GM19238 (cell line): ENCODE results near the gene FBXW4.
"Not testable (repeated sequence)": the region's sequence is repeated elsewhere in the genome, so short reads cannot be mapped to it uniquely, and the experiment has no call there.

Experiments
- DNase-seq: peaks from one replicate; pipeline ENCODE4 v3.0.0; 2011; ENCODE audit warnings: low spot score; ENCODE audit not compliant: insufficient read length

Gene FBXW4

DNA sequence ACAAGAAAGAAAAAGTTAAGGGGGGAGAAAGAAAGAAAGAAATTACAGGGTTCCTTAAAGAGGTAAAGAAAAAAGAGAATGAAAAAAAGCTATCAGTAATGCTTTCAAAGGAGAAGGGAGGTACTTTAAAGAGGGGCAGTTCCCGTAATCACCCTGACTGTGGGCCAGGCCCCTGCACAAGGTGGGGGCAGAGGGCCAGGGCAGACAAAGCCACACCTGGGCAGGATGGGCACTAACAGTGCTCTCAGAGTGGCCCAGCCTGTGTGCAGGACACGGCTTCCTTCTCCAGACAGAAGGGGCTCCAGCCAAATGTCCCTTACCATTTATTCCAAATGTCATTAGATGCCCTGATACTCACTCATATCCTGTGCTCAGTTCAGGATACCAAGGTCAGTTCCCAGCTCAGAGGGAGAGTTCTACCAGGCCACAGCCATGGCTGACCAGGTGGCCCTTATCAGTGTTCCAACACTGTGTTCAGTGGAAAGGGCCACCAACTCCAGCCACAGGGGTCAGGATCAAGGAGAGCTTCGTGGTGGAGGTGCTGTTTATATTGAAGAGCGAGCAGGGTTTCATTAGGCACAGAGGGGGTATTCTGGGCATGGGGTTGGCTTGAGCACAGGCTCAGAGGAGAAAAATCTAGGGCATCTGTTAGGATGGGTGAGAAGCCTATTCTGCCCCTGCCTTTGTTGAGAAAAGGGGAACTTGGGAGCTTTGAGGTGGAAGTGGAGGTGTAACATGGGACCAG is 77.0 kb downstream of the FBXW4 start:
- no peak for DNase-seq

DNA sequence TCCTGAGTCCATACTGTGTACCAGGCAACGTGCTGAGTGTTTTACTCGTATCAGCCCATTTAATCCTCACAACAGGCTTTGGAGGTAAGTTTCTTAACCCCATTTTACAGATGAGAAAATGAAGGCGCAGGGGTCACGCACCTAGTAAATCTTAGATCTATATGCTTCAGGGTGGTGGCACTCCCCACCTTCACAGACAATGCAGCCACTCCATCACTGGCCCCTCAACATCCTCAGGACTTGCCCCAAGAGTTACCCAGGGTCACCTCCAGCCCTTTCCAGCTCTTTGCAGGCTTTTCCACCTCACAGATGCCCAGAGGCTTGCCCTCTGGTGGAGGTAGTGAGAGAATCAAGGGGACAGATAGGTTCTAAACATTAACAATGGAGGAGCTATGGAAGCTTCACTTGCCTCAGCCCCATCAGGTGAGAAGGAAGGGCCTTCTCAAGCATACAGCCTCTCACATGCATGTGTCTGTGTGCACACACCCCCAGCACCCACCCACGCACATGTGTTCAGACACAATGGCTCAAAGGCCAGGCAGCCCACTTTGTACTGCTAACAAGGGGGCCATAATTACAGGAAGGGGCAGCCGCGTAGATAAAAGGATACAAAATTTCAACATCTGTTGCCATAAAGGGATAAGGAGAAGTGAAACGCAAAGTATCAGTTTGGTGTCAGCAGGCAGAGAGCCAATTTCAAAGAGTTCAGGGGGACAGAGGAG is 77.7 kb downstream of the FBXW4 start:
- peak; percentile 40 for DNase-seq

DNA sequence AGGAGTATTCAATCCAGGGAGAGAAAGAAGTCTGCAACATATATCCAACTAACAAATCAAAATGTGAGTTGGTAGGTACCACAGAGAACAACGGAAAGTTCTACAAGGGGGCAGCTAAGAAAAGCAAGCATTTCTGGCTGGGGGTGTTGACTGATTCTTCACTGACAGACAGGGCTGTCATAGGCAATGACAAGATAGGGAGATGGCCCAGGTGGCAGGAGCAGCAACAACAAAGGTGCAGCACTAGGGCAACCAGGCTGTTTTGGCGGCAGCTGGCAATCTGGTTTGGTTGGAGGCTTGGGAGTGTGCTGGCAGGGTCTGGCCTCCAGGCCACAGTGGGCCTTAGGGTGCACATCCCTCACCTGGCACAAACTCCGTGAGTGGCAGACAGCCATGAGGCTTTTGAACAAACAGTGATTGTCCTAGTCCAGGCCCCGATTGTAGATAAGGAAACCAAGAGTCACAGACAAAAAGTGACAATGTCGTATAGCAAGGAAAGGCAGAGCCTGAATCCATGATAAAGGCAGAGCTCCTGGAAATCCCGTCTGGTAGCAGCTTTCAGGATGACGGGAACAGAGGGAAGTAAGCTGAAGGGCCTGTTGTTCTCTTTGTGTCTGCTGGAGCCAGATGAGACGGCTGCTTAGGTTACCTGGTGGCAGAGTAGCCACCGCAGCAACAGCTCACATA is 78.4 kb downstream of the FBXW4 start:
- no peak for DNase-seq

DNA sequence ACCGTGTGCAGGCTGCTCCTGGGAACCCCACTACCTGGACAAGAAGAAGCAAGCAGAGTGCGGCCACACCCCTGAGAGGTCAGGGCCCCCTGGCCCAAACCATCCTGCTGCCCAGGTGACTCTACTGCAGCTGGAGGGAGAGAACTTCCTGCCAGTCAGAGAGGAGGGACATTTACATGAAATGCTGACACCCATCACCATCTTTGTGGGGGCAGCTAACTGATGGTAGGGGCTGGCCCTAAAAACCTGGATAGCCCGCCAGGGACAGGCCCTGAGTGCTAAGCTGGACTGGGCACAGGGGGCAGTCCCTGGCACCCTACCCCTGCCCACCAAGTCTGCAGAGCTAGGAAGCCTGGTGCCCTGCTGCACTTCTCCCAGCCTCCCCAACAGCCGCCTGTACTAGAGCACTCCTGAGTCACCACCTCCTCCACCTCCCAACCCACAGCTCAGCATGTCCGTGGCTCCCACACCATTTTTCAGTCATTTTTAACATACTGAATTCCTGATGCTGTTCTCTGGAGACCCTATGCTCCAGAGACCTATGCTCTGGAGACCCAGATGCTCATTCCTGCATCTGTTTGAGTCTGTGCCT is 79.3 kb downstream of the FBXW4 start:
- DNase-seq, result no peak

DNA sequence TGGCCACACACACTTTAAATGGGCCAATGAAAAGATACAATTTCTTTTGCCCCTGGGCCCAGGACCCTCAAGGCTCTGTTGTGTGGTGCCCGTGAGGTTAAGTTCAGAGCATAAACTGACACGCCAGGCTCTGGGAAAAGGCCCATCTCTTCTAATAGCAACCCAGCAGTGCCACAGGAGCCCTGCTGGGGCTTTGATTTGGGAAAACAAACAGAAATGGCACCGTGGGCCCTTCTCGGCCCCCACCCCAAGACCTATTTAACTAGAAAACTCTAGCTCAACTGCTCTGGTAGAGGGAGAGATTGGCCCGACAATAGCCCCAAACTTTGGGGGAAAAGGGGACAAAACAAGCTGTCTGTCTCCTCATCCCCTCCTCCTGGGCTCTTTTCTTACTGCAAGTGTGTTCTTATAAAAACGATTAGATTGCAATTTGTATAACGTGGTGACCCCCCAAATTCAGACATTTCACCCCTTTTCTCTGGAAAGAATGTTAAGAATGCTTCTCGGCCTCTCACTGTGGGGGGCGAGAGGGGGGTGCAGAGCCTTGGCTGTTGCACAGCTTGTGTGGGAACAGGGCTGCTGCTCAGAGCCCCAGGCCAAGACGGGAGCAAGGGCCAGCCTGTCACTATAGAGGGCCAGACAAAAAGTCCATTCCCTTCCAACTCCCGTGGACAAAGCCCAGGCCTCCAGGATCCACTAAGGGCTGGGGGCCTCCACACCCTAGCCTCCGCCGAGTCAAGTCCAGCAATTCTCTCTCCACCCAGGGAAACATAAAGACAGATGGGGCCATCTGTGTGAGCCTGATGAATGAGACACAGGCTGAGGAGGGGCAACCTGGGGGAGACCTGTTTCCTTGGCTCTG is 80.1 kb downstream of the FBXW4 start:
- DNase-seq, result no peak

DNA sequence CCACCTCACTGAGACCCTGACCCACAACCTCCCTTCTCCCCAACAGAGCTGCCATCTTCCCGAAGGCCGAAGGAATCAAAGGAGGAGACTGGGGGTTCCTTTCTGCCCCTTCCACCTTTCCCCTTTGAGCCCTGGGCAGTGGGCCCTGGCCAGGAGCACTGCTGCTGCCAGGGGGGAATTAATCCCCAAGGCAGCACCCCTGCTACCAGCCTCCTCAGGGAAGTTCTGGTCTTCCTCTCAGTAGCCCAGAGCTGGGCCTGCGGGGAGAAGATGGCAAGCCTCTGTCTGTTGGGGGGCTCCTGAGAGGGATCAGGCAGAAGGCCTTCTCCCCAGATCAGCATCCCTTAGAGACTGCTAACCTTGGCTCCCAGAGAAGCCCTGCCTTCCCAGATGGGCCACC is 81.3 kb downstream of the FBXW4 start:
- DNase-seq, result no peak

DNA sequence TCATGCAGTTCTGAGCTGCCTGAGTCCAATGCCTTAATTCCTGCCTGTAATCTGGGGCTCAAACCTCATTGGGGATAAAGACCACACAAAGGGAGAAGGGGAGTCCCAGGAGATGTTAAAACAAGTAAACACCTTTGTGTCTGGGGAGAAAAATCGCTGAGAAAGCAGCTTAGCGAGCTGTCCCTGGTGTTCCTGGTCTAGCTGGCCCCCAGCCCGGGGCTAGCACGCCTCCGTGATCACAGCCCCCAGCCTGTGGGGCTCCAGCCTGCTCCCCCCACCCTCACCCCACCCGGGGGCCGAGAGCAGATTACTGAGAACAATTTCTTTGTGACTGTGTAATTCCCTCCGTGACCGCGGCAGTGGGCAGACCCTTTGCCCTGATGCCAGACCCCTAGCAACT is 82.1 kb downstream of the FBXW4 start:
- DNase-seq, result no peak

DNA sequence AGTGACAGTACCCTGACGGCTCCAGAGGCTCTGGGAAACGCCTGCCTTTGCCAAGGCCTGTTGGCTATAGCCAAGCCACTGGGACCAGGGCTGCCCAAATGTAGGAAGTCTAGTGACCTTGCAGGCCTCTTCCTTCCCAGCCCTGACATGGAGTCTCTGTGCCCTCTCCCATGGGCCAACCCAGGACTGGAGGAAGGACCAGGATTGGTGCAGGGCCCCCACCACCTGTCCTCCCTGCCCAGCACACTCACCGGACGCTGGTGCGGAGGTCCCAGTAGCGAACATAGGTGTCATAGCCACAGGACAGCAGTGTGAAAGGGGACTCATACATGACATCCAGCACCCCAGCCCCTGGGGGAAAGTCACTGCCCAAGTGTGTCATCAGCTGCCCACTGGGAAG is 82.9 kb downstream of the FBXW4 start:
- no peak for DNase-seq

DNA sequence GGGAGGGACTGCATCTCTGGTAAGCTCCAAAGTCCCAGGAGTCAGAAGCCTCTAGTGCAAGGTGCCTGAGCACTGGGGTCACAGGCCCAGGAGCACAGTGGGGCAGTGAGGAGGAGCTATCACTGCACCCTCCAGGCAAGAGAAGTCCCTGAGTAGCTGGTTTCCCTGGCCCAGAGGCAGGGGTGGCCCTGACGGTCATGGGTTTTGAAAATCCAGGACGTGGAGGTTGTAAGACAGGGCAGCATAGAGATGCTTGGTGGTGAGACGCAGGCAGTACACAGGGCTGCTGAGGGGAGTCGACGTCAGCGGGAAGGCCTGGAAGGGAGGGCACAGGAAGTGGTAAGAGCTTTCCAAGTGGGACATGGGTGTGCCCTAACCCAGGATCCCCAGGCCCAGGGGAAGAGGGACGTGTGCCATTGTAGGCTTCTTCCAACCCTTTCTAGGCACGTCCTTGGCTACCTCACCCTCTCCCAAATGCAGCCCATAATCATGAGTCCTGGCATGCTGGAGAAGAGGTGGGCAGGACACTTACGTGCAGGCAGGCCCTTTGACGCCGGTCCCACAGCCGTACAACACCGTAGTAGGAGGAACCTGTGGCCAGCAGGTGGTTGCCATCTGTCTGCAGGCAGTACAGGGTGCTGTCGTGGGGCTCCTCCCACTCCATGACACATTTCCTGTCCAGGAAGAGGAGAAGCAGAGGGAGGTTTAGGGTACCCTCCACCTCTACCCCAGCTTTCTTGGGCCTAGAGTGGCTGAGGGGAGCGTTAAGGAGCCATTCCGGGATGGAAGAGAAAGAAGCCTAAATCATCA is 83.7 kb downstream of the FBXW4 start:
- no peak for DNase-seq

DNA sequence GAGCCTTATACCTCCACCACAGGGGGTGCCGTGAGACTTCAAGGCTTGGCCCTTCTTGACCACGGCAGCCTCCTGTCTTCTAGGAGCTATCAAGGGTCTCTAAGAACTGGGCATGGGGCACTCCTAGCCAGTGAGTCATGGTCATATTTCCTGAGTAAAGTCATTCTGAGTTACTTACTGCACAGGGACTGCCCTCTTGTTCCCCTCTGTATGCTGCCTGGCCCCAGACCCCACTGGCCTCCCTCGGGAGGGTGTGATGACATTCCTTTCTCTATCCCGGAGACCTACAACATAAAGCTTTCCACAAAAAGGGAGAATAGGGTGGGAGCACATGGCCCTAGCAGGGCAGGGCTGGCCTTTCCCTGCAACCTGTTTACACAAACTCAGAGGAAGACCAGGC is 85.5 kb downstream of the FBXW4 start:
- no peak for DNase-seq

DNA sequence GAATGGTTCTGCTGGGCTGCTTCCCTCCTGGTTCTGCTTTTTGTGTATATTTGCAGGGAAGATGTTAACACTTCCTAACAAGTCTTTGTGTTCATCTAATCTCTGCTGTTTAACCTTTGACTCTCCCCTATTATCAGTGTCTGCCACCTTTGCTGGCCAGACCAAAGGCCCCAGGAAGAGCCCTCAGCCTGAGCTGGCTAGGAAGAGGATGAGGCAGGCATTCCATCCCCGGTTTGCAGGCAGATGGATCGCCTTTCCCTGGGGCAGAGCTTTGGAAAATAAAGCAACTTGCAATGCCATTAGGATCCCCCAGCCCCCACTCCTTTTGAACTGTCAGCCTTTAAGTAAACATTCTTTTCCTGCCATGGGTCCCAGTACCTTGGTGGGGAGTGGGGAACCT is 87.8 kb downstream of the FBXW4 start:
- no peak for DNase-seq

DNA sequence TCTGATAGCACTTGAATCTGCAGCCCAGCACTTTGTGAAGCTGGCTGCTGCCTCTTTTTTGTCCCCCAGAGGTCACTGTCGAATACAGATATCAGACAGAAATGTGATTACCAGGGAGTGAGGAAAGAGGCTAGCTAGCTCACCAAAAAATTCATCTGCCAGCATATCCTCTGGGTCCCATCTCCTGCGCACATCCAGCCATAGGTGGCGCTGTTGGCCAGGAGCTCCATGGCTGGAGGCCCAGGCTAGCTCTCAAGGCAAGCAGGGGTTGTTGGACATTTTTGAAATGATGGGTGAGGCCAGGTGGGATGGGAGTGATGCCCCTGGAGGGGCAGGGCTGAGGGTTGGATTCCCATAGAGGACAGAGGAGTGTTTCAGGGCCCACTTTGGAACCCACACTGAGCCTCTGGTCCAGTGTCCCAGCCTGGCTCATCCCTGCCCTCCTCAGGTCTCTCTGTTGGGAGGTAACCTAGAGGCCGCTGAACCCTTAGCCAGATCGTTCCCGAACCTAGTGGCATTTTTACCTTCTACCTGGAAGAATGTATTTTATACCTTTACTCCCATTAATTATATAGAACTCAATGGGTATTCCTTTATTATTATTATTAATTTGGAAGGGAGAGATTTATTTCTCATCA is 92.1 kb downstream of the FBXW4 start:
- peak; percentile 59 for DNase-seq

DNA sequence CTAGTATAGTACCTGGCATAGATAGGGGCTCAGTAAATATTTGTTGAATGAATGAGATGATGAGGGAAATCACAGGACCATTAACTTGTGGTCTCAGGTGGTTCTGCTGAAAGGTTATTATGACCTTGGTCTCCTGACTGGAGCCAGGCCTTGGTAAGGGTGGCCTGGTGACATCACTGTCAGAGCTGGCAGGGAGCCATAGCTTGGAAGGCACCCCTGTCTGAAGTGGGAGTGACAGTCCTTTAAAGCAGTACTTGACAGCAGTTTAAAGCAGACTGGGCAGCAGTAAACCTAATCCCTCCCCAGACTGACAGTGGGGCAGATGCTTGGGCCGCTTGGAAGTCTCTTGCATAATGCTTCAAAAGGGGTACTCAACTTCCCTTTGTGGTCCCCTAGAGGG is 93.4 kb downstream of the FBXW4 start:
- DNase-seq, result no peak

DNA sequence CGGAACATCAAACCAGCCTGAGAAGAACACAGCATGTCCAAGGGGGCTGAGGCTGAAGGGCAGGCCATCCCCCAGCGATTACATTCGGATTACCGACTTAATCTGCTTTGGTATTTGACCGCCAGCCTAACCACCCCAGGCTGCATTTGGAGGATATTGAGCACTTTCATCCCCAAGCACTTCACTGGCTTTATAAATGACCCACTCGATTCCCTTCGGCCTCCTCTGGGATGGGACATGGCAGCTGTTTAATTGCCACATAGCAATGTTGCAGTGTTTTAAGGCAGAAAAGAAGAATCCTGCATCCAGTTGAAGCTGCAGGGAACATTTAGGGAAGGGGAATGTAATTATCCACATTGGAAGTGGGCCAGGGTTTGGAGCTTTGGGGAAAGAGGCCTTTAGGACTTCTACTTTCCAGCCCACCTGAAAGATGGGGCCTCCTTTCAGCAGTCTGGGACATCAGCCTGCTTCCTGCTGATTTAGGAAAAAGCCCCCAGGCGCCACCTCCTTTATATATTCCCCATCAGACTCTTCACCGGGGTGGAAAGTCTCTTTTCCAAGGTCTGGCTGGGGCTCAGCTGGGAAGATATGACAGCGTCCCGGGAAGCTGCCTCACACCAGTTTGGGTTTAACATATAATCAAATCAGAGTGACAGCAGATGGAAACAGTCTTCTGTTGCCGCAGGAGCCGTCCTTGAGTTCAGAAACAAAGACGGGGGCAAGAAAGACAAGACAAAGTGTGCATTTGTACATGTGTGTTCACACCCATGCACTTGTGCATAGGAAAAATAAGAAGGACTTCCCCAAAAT is 97.7 kb downstream of the FBXW4 start:
- DNase-seq, result no peak

DNA sequence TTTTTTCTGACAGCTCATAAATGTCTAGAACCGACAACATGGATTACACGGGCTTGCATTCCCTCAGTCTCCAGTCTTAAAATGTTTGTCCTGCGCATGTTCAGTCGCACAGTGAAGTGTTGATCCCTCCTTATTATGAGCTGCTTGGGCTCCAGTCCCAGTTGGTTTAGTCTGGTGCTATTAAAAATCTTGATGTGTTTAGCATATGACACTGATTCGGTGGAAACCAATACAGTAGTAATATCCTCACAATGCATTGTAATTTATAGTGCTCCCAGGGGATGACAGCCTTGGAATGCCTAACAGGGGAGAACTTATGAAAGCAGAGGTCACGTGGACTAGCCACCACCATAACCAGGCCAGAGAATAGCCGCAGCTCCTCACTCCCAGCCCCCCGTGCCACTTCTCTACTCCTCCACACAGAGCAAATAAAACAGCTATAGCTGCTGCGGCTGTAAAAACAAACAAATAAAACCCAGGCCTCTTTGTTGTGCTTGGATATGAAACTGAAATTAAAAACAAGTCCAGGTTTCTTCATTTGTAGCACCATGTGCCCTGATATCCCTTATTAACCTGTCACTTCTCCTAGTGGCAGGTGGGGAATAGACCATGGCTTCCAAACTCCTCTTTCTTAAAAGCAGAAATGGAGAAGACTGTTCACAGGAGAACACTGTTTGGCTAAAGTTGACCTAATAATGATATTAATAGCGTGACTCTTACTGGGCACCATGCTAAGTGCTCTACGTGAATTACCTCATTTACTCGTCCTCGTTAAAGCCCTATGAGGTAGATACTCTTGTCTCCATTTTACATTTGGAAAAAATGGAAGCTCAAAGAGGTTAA is 99.2 kb downstream of the FBXW4 start:
- no peak for DNase-seq

DNA sequence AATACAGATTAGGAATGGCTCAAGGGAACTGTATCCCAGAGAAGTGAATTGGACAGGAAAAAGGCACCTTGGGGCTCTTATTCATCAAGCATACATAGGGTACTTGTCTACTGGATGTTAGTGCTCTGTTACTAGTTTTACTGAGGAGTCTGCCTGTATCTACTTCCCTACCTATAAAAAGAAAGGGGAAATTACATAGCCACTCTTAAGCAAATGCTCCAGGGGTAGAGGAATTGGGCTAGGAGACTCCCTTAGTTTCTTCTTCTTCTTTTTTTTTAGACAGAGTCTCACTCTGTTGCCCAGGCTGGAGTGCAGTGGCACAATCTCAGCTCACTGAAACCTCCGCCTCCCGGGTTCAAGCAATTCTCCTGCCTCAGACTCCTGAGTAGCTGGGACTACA is 101.6 kb downstream of the FBXW4 start:
- not testable (repeated sequence) for DNase-seq

DNA sequence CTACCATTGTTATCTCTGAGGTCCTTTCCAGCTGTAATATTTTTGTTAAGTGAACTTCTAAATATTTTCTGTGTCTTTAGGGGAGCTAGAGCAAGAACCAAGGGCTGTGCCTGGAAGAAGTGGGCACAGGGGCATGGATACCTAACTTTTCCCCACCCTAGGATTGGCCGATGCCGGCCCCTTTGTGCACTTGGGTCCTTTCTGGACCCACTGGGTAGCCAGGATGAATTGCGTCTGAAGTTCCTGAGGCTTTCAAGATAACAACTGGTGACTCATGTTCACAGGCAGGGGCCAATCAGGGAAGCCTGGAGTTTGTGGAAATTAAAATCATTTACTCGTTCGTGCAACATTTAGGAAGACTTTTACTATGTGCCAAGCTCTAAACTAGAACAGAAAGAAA is 106.1 kb downstream of the FBXW4 start:
- no peak for DNase-seq
